Left ventricle myocardium inferior (tissue), 1 donor: ENCODE results near the gene NEDD8. TPM values are rescaled to one million over a fixed set of nuclear protein-coding genes. Genes with fewer than 3 reads are reported as not detected.
A peak's percentile ranks its signal among the peaks of the same experiment; 100 is the strongest.

Experiments
- DNase-seq: peaks from one replicate; pipeline ENCODE4 v3.0.0-alpha.2; 2020
- H3K27ac ChIP-seq: fragments of 200-600 bp; replicated peaks from 2 replicates; pipeline ENCODE4 v1.8.0; 2021
- H3K27me3 ChIP-seq: fragments of 200-600 bp; 2 replicates; pipeline ENCODE4 v1.8.0; 2021; ENCODE audit warnings: low read depth
- H3K36me3 ChIP-seq: fragments of 200-600 bp; 2 replicates; pipeline ENCODE4 v1.8.0; 2021
- H3K4me1 ChIP-seq: fragments of 200-600 bp; 2 replicates; pipeline ENCODE4 v1.8.0; 2021
- H3K4me3 ChIP-seq: fragments of 200-600 bp; 2 replicates; pipeline ENCODE4 v1.8.0; 2021; ENCODE audit warnings: mild to moderate bottlenecking, moderate library complexity
- H3K9me3 ChIP-seq: fragments of 200-600 bp; replicated peaks from 2 replicates; pipeline ENCODE4 v1.8.0; 2021
- intact Hi-C: fragments of 100-400 bp; cut with micrococcal nuclease; formaldehyde crosslinking; loops from one replicate; pipeline ENCODE4 v1.11.0; 2022
- total RNA-seq: library from RNA; stranded (reverse); fragmentation: NEBNext Ultra II Directional; extraction: Animal tissue kit (Norgen Biotek cat#: 25700); gene quantifications from one replicate; pipeline ENCODE4 v1.2.1, GENCODE V29; 2021
- TF ChIP-seq, protein P1 (sequence below): fragments of 200-600 bp; IDR thresholded peaks from 2 replicates; pipeline ENCODE4 v1.8.0; 2021; ENCODE audit warnings: antibody characterized with exemption, mild to moderate bottlenecking, borderline replicate concordance
- donor health status: DM: no; HTN: yes; CAD: no; lungs with severe emphysema.

NEDD8 gene
- total RNA-seq, 1 donor from 2014 or later, result 214 TPM

DNA sequence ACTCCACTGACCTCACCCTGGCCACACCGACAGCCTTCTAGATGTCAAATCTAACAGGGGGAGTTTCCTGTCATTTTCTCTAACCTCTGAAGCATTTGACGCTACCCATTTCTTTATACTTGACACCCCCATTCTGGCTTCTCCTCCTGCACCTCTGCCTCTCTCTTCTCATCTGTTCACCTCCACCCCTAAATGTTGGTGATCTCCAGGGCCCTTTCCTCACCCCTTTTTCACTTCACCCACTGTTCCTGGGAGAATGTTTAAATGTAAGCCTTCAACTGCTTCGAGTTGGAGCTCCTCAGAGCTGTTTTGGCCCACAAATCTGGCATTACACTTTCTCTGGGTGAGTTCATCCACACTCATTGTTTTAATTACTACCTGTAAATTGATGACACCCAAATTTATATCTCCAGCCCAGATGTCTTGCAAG is 39.7 kb upstream of the NEDD8 start:
- H3K9me3 ChIP-seq, result no peaks in the 10 kb centered on the region
- peaks cover 32% of the 10 kb centered on the region for H3K36me3 ChIP-seq
- H3K4me3 ChIP-seq, result peak overlapping the region; percentile 90
- DNase-seq, result no peak
- no peaks in the 10 kb centered on the region for H3K27me3 ChIP-seq
- peaks cover 35% of the 10 kb centered on the region for H3K4me1 ChIP-seq
- intact Hi-C loops, result no loop called here
- H3K27ac ChIP-seq, result peak overlapping the region; percentile 99
- TF ChIP-seq, protein P1, sequence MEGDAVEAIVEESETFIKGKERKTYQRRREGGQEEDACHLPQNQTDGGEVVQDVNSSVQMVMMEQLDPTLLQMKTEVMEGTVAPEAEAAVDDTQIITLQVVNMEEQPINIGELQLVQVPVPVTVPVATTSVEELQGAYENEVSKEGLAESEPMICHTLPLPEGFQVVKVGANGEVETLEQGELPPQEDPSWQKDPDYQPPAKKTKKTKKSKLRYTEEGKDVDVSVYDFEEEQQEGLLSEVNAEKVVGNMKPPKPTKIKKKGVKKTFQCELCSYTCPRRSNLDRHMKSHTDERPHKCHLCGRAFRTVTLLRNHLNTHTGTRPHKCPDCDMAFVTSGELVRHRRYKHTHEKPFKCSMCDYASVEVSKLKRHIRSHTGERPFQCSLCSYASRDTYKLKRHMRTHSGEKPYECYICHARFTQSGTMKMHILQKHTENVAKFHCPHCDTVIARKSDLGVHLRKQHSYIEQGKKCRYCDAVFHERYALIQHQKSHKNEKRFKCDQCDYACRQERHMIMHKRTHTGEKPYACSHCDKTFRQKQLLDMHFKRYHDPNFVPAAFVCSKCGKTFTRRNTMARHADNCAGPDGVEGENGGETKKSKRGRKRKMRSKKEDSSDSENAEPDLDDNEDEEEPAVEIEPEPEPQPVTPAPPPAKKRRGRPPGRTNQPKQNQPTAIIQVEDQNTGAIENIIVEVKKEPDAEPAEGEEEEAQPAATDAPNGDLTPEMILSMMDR, result no peak

DNA sequence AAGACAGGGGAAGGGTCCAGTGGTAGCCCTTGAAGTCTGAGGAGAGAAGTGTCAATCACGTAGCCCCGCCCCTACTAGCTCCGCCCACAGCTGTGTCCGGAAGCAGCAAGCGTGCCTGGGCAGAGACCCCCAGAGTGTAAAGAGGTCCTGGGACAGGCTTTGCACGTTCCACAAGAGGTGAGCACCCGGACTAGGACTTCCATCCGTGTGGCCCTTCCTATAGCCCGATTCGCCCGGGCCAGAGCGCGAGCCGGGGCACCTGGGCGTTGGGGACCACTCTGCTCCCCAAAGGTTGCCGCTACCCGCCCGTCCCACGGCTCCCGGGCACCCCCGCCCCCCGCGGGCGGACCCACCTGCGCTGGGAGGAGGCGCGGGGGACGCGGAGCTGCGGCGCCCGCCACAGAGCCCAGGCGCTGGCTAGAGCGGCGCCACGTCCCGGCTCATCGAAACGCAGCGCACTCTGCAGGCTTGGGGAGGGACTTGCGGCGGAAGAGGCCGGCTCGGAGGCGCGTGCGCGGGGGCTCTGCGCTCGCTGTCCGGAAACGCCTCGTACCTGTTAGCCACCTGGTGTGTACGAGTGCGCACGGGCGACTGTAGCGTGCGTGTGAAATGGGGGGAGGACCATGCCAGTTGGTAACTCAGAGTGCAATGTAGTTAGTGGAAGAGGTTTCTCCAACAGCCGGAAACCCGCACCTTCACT is 39.1 kb upstream of the NEDD8 start, which contains the start of gene RABGGTA:
TSS of gene RABGGTA (minus strand) at position 464 of the 700 bp plus-strand sequence. CDS start 482 bp downstream, outside the sequence.
- no peaks in the 10 kb centered on the region for H3K9me3 ChIP-seq
- intact Hi-C loops, result no loop called here

DNA sequence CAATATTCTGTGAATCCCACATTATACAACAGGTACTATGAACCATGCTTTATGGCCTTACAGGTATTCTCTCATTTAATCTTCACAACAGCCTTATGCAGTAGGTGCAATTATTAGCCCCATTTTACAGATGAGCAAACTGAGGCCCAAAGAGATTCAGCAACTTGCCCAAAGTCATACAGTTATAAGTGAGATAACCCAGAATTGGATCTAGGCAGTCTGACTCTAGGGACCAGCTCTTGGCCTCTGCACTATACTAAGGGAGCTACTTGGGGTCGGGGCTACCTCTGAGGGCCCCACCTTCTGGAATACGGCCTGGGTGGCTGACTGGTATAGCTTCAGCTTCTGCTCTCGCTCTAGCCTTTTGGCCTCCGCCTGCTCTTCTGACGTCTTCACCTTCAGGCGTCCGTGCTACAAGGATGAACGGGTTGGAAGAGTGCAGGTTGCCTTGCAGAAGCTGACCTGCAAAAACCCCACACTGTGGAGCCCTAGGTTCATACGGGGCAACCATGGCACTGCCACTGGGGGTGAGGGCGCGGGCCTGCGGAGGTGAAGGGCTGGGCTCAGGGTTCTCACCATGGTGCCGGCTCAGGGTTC is 38.5 kb upstream of the NEDD8 start:
- TF ChIP-seq, protein P1, result no peak
- DNase-seq, result no peak
- intact Hi-C loops, result no loop called here
- Histone ChIP-seq H3K9me3 (no peaks in the 10 kb centered on the region), H3K36me3 (peaks cover 45% of the 10 kb centered on the region), H3K27ac (peak overlapping the region; percentile 99), H3K4me3 (peak overlapping the region; percentile 90), H3K27me3 (no peaks in the 10 kb centered on the region), H3K4me1 (peaks cover 35% of the 10 kb centered on the region)

More for the DNA sequence above, 39.1 kb upstream of the NEDD8 start, which contains the start of gene RABGGTA:
- TF ChIP-seq, protein P1, result peak; percentile 83
- Histone ChIP-seq H3K27me3 (no peaks in the 10 kb centered on the region), H3K4me3 (peak within 1 kb of the TSS; percentile 90), H3K4me1 (peaks cover 35% of the 10 kb centered on the region), H3K27ac (peak within 1 kb of the TSS; percentile 99), H3K36me3 (peaks cover 38% of the 10 kb centered on the region)
- DNase-seq, result peak; percentile 88

DNA sequence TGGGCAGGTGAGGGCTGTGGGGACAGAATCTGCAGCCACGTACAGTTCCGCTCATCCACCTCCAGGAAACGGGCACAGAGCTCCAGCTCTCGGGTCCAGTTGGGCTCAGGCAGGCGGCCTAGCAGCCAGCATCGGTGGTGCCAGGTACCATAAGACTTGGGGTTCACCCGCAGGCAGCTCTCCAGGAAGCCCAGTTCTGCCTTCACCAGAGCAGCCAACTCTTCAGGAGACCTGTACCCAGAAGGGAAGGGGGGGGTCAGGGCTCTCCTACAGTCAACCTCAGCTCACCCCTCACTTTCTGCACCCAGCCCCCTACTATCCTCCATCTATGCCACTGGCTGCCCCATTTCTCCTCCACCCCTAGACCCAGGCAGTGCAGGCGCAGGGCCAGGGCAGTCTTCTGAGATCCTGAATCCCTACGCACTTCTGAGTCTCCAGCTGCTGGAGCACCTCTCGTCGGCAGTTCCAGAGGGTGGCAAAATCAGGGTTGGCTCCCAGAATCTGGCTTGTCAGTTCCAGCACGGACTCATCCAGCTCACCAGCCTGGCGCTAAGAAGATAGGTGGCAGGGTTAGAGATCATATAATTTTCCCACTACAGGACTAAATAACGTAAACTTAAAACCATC is 37.9 kb upstream of the NEDD8 start:
- no peaks in the 10 kb centered on the region for H3K27me3 ChIP-seq
- no peak for DNase-seq
- H3K36me3 ChIP-seq, result peaks cover 48% of the 10 kb centered on the region
- peaks cover 35% of the 10 kb centered on the region for H3K4me1 ChIP-seq
- intact Hi-C loops, result no loop called here
- TF ChIP-seq, protein P1, result no peak
- no peaks in the 10 kb centered on the region for H3K9me3 ChIP-seq
- H3K4me3 ChIP-seq, result no peak overlapping the region
- H3K27ac ChIP-seq, result no peak overlapping the region

DNA sequence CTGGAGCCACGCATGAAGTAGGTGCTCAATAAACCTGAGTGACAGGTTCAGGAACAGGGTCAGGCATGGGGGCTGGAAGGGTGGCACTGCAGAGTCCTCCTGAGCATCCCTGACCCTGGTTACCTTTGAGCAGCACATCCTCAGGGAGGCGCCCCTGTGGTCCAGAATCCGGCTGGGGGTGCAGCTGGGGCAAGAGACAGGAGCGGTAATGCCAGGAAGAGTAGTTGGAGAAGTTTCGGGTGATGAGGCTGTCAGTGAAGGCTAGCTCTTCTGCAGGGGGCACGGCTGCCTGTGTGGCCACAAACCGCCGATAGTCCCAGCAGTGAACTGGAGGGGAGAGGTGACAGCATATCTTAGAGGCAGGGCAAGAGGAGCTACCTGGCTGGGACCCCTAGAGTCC is 37.2 kb upstream of the NEDD8 start:
- no peak for DNase-seq
- intact Hi-C loops, result no loop called here
- Histone ChIP-seq H3K27me3 (no peaks in the 10 kb centered on the region), H3K4me1 (peaks cover 32% of the 10 kb centered on the region), H3K36me3 (peaks cover 48% of the 10 kb centered on the region), H3K4me3 (no peak overlapping the region), H3K9me3 (no peaks in the 10 kb centered on the region), H3K27ac (no peak overlapping the region)
- TF ChIP-seq, protein P1, result no peak
